ENCODE data around the gene KCTD17.

DNA sequence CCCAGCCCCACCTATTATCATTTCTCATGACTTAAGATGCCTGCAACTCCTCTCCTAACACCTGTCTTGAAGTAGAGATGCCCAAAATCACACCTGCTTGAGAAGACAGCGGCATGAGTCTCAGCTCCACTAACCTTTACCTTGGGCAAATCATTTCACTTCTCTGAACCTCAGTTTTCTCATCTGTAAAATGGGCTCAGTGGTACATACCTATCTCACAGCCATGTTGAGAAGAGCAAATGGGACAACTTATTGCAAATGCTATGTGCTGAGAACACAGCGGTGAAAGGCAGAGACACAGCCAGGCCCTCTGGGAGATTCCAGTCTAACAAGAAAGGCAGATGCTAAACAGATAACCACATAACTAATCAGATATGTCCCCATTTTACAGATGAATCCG, 40.1 kb upstream of the KCTD17 start:
- TF ChIP-seq EMX1 (CRISPR knock-in tag; IDR thresholded peaks at IDR 0.05), result no peak
- TF ChIP-seq, protein P1, sequence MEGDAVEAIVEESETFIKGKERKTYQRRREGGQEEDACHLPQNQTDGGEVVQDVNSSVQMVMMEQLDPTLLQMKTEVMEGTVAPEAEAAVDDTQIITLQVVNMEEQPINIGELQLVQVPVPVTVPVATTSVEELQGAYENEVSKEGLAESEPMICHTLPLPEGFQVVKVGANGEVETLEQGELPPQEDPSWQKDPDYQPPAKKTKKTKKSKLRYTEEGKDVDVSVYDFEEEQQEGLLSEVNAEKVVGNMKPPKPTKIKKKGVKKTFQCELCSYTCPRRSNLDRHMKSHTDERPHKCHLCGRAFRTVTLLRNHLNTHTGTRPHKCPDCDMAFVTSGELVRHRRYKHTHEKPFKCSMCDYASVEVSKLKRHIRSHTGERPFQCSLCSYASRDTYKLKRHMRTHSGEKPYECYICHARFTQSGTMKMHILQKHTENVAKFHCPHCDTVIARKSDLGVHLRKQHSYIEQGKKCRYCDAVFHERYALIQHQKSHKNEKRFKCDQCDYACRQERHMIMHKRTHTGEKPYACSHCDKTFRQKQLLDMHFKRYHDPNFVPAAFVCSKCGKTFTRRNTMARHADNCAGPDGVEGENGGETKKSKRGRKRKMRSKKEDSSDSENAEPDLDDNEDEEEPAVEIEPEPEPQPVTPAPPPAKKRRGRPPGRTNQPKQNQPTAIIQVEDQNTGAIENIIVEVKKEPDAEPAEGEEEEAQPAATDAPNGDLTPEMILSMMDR (IDR thresholded peaks at IDR 0.05), result no peak
- TF ChIP-seq FOXK1 (CRISPR knock-in tag; IDR thresholded peaks at IDR 0.05), result no peak

All from WTC11 (cell line).